Stimulated activated CD8-positive, alpha-beta memory T cell treated with anti-CD3 and anti-CD28 coated beads, Interleukin-12 subunit alpha, Interleukin-12 subunit beta, amount 100 ng/mL, for 1 hour (primary cell): ENCODE measurements around the gene GLIS1.

Experiments used
- DNase-seq: peaks from one replicate; pipeline ENCODE4 v3.0.0-alpha.2; 2020; ENCODE audit warnings: low read depth

Gene GLIS1

GRCh38 chr1:53638360-53639035 lies 100.5 kb downstream of the GLIS1 start:
- no peak for DNase-seq

DNA sequence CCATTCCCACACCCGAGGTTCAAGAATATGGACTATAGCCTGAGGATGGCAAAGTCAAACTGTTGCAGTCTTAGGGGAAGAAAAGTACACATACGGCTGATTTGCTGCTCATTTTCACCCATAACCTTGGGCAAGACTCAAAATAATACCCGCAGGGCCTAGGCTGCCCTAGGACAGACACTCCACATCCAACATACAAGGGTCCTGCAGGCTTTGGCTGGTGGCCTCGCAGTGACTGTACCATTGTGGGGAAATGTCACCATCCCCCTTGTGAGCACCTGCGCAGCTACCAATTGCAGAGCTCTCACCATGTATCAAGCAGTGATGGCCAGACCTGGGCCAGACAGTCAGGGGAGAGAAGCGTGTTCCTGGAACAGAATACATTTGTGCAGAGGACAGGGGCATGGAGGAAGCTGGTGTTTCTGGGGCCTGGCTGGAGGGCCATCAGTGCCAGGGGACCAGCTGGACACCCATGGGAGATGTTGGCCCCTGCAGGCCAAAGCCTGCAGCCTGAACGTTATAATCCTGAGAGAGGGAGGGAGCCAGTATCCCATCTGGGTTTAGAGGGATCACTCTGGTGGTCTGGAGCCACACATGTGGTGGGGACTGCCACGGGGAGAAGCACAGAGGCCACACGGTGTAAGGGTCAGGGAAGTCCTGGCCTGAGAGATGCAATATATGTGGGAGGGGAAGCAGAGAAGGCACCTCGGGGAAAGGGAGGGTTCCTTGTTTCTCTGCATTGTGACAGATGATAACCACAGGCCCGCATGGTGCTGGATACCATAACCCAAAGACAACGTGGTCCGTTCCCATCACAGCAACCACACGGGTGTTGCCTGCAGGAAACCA lies 101.2 kb downstream of the GLIS1 start:
- DNase-seq, result no peak

DNA sequence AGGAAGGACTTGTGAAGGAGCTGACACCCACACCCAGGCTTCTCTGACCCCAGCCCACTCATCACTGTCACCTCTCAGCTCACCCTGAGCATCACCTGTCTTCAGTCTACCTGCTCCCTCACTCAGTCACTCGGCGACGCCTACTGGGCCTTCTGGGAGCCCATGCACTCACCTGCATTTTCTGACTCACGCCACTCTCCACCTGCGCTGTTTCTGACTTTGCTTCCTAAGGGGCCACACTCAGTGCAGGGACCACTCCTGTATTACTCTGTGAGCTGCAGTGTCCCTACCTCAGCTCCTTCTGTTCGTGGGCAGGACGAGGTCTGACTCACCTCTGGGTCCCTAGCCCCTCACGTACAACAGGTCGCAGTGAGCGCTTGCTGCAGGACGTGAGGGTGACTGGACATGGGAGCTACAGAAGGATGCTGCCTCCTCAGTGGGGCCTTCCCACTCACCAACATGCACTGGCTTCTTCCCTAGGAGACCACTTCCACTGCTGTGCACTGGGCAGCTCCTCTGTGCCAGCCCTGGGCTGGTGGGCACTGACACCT lies 102.3 kb downstream of the GLIS1 start:
- DNase-seq, result no peak

- DNase-seq, result no peak
Observed at GRCh38 chr1:53634571-53634979, 104.4 kb downstream of the GLIS1 start.

- DNase-seq, result no peak
Observed at GRCh38 chr1:53633073-53633704, 105.8 kb downstream of the GLIS1 start.

GRCh38 chr1:53631622-53632310 lies 107.2 kb downstream of the GLIS1 start:
- no peak for DNase-seq

DNA sequence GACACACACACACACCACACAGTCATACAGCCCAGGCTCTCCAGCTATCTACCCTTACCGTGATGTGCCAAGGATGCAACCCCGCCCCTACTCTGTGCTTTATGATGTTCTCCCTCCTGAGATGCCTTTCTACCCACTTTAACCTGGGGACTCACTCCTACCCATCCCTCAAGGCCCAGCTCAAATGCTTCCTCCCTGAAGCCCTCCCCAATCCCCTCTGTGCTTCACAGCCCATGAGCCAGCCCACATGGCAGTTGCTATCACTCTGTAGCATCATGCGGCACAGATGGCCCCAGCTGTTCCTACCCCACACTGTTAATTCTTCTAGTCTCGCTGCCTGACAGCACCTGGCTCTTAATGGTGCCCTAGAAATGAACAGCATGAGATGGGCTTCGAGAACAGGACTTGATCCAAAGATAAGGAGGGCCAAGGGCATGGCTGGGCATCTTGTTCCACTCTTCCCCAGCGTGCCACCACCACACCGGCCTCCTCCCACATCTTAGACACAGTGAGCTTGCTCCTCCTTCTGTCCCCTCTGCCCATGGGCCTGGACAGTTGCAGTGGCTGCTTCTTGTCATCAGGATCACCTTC lies 109.8 kb downstream of the GLIS1 start:
- DNase-seq, result no peak

GRCh38 chr1:53628286-53628955 lies 110.5 kb downstream of the GLIS1 start:
- DNase-seq, result no peak

- no peak for DNase-seq
Observed at GRCh38 chr1:53627666-53628065, 111.3 kb downstream of the GLIS1 start.

DNA sequence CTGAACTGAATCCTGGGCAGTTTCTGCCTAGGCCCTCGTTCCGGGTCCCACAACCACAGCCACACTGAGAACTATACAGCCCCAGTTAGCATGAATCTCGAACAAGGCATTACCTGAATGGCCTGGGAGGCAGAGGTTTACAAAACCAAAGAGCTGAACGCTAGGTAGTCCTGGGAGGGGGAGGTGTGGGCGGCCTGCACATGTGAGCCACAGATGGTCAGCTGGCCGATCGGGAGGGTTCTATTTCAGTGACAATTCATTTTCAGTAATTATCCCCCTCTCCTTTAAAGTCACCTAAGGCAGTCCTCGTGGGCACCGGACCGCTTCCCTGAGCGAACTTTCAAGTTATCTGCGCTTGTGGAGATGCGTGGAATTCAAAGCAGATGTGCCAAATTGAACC lies 111.9 kb downstream of the GLIS1 start:
- no peak for DNase-seq

DNA sequence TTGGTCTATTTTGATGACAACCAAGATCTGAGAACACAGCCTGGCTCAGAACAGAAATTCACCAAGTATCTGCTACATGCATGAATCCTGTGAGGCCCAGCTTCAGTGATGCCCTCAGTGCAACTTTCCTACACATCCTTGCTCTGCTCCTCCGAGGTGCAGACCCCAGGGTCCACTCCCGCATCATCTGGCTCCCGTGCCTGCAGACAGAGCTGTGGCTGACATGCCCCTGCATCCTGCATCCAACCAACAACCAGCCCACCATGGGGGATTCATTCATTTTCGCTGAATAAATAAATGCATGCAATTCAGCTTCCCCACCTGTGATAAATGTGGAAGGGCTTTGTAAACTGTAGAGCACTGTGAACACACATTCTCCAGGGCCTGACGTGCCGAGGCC lies 112.3 kb downstream of the GLIS1 start:
- DNase-seq, result no peak

DNA sequence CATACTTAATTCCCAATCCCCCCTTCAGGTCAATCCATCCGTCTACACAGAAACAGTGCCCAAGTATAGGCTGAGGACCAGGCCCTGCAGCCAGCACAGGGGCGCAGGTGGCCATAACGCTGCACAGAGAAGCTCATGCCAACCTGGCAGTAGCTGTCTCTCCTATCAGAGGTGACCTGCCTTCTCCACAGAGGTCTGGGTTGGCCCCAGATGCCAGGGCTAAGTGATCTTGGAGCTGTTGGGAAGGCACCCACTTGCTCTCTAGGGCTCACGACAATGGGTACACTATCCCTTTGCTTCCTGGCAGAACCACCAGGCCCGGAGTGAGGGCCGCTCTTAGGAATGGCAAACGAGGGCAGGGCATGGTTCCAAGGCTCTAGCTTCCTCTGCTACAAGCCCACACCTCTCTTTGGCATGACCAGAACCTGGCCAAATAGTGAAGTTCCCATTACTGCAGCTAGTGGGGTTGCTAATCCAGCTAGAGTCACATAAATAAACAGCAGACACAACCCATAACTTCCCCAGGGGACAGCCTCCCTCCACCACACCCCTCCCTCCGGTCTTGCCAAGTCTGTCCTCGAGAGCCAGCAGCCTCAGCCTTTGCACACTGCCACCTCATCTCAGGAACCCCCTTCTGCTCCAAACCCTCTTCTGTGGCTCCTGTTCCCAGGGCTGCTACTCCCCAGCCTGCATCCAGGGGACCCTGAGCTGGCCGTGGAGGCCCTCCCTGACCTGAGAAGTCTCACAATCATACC lies 113.0 kb downstream of the GLIS1 start:
- no peak for DNase-seq

DNA sequence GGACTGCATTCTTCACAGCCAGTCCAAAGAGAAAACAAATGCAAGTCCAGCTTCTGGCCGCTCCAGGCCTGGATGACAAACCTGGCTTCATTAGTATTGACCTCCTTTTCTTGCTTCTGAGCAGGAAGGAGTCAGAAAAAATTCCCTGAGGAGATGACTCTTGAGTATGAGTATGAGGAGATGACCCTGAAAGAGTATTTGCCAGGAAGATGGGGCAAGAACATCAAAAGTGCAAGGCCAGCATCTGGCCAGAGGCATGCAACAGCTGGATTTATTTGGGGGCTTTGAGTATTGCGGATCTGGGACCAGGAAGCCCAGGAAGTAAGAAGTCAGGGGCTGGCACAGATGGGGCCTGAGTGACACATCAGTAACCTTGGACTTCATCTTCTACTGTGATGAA lies 113.9 kb downstream of the GLIS1 start:
- no peak for DNase-seq

DNA sequence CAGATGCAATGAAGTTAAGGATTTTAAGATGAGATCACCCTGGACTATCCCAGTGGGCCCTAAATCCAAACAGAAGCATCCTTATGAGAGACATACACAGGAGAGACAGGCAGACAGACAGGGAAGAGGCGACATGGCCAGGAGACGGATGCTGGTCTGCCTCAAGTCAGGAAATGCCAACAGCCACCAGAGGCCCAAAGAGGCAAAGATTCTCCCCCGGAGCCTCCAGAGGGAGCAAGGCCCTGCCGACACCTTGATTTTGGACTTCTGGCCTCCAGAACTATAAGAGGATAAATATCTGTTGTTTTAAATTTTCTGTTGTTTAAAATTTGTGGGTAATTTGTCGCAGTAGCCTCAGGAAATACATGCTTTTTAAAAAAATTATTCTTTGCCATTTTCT lies 116.4 kb downstream of the GLIS1 start:
- no peak for DNase-seq

DNA sequence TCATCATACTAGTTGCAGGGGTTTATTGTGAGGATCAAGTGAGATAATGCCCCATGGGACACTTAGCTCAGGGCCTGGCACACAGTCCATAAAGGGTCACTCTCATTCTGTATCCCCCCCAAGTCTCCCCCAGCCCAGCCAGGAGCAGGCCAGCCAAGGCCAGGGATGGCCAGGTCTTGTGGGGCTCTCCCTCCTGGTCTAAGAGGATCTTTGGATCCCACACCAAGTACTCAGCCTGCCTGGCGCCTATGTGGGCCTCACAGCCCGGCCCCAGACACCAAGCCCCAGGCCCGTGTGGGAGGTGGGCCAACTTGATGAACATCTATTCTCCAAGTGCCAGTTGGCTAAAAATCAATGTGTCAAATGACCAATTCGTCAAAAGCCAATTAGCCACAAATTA lies 117.8 kb downstream of the GLIS1 start:
- no peak for DNase-seq

DNA sequence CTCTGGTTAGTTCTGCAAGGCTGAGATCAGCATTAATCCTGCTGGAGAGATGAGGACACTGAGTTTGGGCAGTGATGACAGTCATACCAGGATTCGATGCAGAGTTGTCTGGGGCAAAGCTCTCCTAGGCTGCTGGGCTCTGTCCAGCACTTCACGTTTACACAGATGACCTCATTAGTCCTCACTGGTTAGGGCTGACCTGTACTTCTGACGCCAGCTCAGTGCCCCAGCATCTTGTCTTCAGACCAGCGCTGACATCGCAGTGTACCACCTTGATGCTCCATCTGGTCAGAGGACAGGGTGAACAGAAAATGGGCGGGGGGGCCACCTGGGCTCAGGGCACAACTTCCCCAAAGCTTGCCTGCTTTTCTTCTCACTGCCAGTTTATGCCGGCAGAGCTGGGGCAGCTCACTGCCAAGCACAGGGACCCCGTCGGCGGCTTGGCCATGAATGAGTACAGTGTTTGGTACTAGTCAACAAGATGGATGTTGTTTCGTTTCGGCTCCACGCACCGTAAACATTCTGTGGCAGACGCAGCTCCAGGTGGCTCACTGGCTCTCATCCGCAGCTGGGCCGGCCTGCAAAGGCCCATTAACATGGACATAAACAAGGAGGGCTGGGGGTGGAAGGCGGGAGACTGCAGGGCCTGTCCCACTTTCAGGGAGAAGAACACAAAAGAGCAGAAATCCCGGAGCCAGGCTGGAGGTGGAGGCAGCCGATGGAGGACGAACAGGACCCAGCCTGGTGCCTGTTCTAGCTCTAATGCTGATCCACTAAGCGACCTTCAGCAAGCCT lies 118.7 kb downstream of the GLIS1 start:
- no peak for DNase-seq

DNA sequence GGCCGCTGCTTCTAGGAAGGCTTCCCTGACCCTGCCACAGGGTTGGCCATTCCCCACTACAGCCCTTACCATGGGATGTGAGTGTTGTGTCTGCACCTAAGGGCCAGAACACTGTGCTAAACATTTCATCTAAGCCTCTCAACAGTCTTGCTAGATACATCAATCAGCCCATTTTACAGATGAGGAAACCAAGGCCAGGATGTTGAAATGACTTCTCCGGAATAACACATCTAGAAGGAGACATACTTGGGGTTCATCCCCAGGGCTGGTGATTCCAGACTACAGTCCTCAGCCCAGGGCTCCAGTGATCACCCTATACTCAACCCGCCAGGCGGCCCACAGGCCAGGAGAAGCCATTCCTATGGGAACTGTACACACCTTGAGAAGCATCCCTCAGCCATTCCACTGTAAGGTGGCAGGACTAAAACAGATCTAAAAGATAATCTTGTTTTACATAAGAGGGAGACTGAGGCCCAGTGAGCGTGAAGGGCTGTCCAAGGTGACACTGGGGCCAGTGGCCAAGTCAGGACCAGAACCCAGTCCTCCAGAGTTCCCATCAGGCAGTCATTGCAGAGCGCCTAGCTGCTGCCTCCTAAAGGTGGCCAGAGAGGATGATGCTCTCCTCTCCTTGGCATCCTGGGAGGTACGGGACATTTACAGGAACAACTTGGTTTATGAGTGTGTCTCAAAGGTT lies 119.5 kb downstream of the GLIS1 start:
- DNase-seq, result no peak

DNA sequence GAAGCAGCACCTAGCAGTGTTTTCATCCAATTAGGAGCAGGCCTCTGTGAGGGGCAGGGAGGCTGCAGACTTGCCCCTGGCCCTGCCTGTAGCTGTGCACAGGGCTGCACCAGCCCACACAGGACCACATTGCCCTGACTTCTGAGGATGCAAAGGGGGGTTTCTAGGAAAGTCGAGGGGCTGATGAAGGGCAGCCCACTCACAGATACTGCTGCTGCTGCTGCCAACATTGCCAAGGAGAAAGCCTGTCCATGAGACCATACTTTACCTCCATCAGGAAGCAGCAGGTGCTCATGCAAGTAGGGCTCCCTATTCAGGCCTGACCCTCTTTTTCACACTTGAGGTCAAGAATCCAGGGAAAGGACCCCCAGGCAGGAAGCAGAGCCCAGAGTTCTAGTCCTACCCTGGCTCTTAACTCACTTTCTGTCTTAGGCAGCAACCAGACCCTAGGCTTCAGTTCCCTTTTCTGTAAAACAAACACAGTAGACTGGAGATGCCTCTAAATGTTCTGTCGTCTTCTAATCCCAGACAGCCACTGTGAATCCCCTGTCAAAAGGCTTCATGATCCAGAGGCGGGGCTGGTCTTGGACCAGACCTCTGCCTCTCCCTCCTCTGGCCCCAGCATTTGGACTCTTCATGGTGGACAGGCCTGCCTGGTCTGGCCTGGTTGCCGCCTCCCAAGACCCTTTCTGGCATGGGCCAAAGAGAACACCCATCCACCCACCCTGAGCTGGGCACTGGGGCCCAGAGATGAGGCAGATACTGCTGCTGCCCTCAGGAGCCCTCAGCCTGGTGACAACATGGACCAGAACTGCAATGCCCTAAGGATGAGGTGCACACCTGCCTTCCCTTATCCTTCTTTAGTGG lies 120.2 kb downstream of the GLIS1 start:
- no peak for DNase-seq
